ENCODE measurements around the gene ACOX2. TPM values are rescaled to one million over a fixed set of nuclear protein-coding genes. Genes with fewer than 3 reads are reported as not detected.

The ACOX2 gene
- total RNA-seq, 1 donor from 2014 or later, result 1.7 TPM

- no peak for TF ChIP-seq CTCF (conservative IDR thresholded peaks at IDR 0.05; ENCODE audit: low read depth, low read length)
- no peak for DNase-seq (ENCODE audit: low read depth)
- no peak overlapping the region for H3K4me3 ChIP-seq (ENCODE audit: low read depth, low read length)
Observed at GRCh38 chr3:58473275-58473674, 63.7 kb downstream of the ACOX2 start.

- DNase-seq (ENCODE audit: low read depth), result peak; percentile 78
- H3K4me3 ChIP-seq (ENCODE audit: low read depth, low read length), result no peak overlapping the region
- no peak for TF ChIP-seq CTCF (conservative IDR thresholded peaks at IDR 0.05; ENCODE audit: low read depth, low read length)
Observed at GRCh38 chr3:58471025-58471887, 65.7 kb downstream of the ACOX2 start.

- no peak overlapping the region for H3K4me3 ChIP-seq (ENCODE audit: low read depth, low read length)
- TF ChIP-seq CTCF (conservative IDR thresholded peaks at IDR 0.05; ENCODE audit: low read depth, low read length), result no peak
- DNase-seq (ENCODE audit: low read depth), result no peak
Observed at GRCh38 chr3:58470363-58471024, 66.5 kb downstream of the ACOX2 start.

- no peak for DNase-seq (ENCODE audit: low read depth)
- H3K4me3 ChIP-seq (ENCODE audit: low read depth, low read length), result no peak overlapping the region
- no peak for TF ChIP-seq CTCF (conservative IDR thresholded peaks at IDR 0.05; ENCODE audit: low read depth, low read length)
Observed at GRCh38 chr3:58469096-58469495, 67.9 kb downstream of the ACOX2 start.

- H3K4me3 ChIP-seq (ENCODE audit: low read depth, low read length), result no peak overlapping the region
- DNase-seq (ENCODE audit: low read depth), result no peak
- no peak for TF ChIP-seq CTCF (conservative IDR thresholded peaks at IDR 0.05; ENCODE audit: low read depth, low read length)
Observed at GRCh38 chr3:58466899-58467563, 70.0 kb downstream of the ACOX2 start.

GRCh38 chr3:58464866-58465265, 72.1 kb downstream of the ACOX2 start:
- DNase-seq (ENCODE audit: low read depth), result no peak
- TF ChIP-seq CTCF (conservative IDR thresholded peaks at IDR 0.05; ENCODE audit: low read depth, low read length), result no peak
- no peak overlapping the region for H3K4me3 ChIP-seq (ENCODE audit: low read depth, low read length)
